Measurements from ENCODE around the gene WFIKKN1.

DNA sequence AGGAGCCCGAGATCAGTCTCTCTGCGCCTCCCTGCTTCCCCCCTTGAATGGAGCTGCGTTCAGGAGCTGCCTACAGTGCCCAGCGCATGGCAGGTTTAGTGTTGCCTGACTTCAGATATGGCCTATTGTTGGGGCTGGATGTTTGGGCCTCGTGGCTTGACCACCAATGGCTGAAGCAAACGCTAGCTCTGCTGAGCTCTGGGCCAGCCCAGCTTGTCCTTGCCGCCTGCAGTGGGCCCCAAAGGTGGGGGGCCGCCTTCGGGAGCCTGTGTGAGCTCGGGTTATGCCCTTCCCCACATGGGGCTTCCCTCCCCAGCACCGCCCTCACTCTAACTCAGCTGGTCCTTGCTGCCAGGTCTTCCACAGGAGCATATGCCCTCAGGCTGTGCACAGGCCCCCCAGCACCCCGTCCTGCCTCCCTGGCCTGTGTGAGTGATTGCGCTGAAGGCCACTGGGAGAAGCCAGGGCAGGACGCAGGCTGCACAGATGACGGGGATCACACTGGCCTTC, 7.3 kb downstream of the WFIKKN1 start:
- TF ChIP-seq, protein P1, sequence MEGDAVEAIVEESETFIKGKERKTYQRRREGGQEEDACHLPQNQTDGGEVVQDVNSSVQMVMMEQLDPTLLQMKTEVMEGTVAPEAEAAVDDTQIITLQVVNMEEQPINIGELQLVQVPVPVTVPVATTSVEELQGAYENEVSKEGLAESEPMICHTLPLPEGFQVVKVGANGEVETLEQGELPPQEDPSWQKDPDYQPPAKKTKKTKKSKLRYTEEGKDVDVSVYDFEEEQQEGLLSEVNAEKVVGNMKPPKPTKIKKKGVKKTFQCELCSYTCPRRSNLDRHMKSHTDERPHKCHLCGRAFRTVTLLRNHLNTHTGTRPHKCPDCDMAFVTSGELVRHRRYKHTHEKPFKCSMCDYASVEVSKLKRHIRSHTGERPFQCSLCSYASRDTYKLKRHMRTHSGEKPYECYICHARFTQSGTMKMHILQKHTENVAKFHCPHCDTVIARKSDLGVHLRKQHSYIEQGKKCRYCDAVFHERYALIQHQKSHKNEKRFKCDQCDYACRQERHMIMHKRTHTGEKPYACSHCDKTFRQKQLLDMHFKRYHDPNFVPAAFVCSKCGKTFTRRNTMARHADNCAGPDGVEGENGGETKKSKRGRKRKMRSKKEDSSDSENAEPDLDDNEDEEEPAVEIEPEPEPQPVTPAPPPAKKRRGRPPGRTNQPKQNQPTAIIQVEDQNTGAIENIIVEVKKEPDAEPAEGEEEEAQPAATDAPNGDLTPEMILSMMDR (IDR thresholded peaks at IDR 0.05; ENCODE audit: low read length), result no peak
- TF ChIP-seq EZH2 (IDR thresholded peaks at IDR 0.05; ENCODE audit: borderline replicate concordance, low read length), result no peak
